Neural cell (in vitro differentiated cells): Measurements from ENCODE around the gene DIDO1. TPM values are rescaled to one million over a fixed set of nuclear protein-coding genes. Genes with fewer than 3 reads are reported as not detected.

Experiments
- H2AFZ ChIP-seq: fragments of 200-600, 300-800 bp; sonication (generic), shearing (Covaris generic); 2 replicates; pipeline ENCODE4 v1.6.0; 2014; ENCODE audit warnings: low read depth, mild to moderate bottlenecking, antibody characterized with exemption, low read length, moderate library complexity
- H3F3A ChIP-seq: fragments of 200-600 bp; shearing (Covaris generic); 2 replicates; pipeline ENCODE4 v1.6.1; 2016; ENCODE audit warnings: mild to moderate bottlenecking, moderate library complexity, mixed read lengths, antibody characterized with exemption, low read length; ENCODE audit not compliant: insufficient read depth, poor library complexity, severe bottlenecking
- H3K27ac ChIP-seq: fragments of 200-600, 300-800 bp; sonication (generic), shearing (Covaris generic); 2 replicates; pipeline ENCODE4 v1.5.1; 2014; ENCODE audit warnings: mild to moderate bottlenecking, low read length, moderate library complexity
- H3K27me3 ChIP-seq: fragments of 300-800, 200-600 bp; sonication (generic), shearing (Covaris generic); 2 replicates; pipeline ENCODE4 v1.6.0; 2014; ENCODE audit warnings: mild to moderate bottlenecking, low read depth, low read length, moderate library complexity; ENCODE audit not compliant: insufficient read depth
- H3K36me3 ChIP-seq: fragments of 300-800, 200-600 bp; sonication (generic), shearing (Covaris generic); 2 replicates; pipeline ENCODE4 v1.5.1; 2014; ENCODE audit warnings: mild to moderate bottlenecking, antibody characterized with exemption, low read length, moderate library complexity; ENCODE audit not compliant: insufficient read depth
- H3K4me2 ChIP-seq: fragments of 300-800, 200-600 bp; sonication (generic), shearing (Covaris generic); 2 replicates; pipeline ENCODE4 v1.6.0; 2014; ENCODE audit warnings: mild to moderate bottlenecking, low read length
- H3K4me3 ChIP-seq: fragments of 300-800, 200-600 bp; sonication (generic), shearing (Covaris generic); 2 replicates; pipeline ENCODE4 v1.5.1; 2014; ENCODE audit warnings: mild to moderate bottlenecking, low read length, moderate library complexity
- H3K79me2 ChIP-seq: fragments of 200-600 bp; shearing (Covaris generic); replicated peaks from 2 replicates; pipeline ENCODE4 v1.6.0; 2014; ENCODE audit warnings: mild to moderate bottlenecking, low read length, moderate library complexity; ENCODE audit not compliant: insufficient read depth
- H3K9ac ChIP-seq: fragments of 300-800, 200-600 bp; sonication (generic), shearing (Covaris generic); 2 replicates; pipeline ENCODE4 v1.6.1; 2016; ENCODE audit warnings: mild to moderate bottlenecking, low read length, mixed read lengths
- H3K9me2 ChIP-seq: fragments of 200-600 bp; shearing (Covaris generic); 2 replicates; pipeline ENCODE4 v1.6.1; 2016; ENCODE audit warnings: mild to moderate bottlenecking, low read length, mixed read lengths; ENCODE audit not compliant: insufficient read depth
- H3K9me3 ChIP-seq: fragments of 200-600, 300-800 bp; sonication (generic), shearing (Covaris generic); 2 replicates; pipeline ENCODE4 v1.6.1; 2016; ENCODE audit warnings: mild to moderate bottlenecking, mixed run types, low read length, moderate library complexity, mixed read lengths
- H4K20me1 ChIP-seq: fragments of 200-600 bp; shearing (Covaris generic); 2 replicates; pipeline ENCODE4 v1.6.1; 2016; ENCODE audit warnings: mild to moderate bottlenecking, mixed run types; ENCODE audit not compliant: insufficient read depth
- CTCF ChIP-seq: fragments of 450-650 bp; IDR thresholded peaks from 2 replicates; pipeline ENCODE4 v1.5.1; 2014; ENCODE audit warnings: antibody characterized with exemption, mild to moderate bottlenecking, moderate library complexity; ENCODE audit not compliant: poor library complexity, severe bottlenecking
- EP300 ChIP-seq: fragments of 450-650 bp; conservative IDR thresholded peaks from 2 replicates; pipeline ENCODE4 v1.6.1; 2014; ENCODE audit warnings: antibody characterized with exemption, mild to moderate bottlenecking, moderate library complexity; ENCODE audit not compliant: poor library complexity, severe bottlenecking
- EZH2 ChIP-seq: fragments of 200-600, 300-800 bp; shearing (Covaris generic), sonication (generic); IDR thresholded peaks from 2 replicates; pipeline ENCODE4 v1.6.1; 2014; ENCODE audit warnings: antibody characterized with exemption, low read length, borderline replicate concordance, mild to moderate bottlenecking; ENCODE audit not compliant: insufficient read depth, poor library complexity, severe bottlenecking
- MXI1 ChIP-seq: fragments of 450-650 bp; conservative IDR thresholded peaks from 2 replicates; pipeline ENCODE4 v1.6.1; 2014; ENCODE audit warnings: antibody characterized with exemption, mild to moderate bottlenecking; ENCODE audit not compliant: poor library complexity, severe bottlenecking
- POLR2AphosphoS5 ChIP-seq: IDR thresholded peaks from 2 replicates; pipeline ENCODE4 v1.6.1; 2012
- RAD21 ChIP-seq: fragments of 450-650 bp; conservative IDR thresholded peaks from 2 replicates; pipeline ENCODE4 v1.6.1; 2014; ENCODE audit warnings: antibody characterized with exemption, mild to moderate bottlenecking, moderate library complexity
- REST ChIP-seq: IDR thresholded peaks from 2 replicates; pipeline ENCODE4 v1.6.1; 2012; ENCODE audit warnings: borderline replicate concordance
- SMC3 ChIP-seq: fragments of 450-650 bp; conservative IDR thresholded peaks from 2 replicates; pipeline ENCODE4 v1.6.1; 2014; ENCODE audit warnings: antibody characterized with exemption, mild to moderate bottlenecking, moderate library complexity; ENCODE audit not compliant: poor library complexity
- TAF1 ChIP-seq: IDR thresholded peaks from 2 replicates; pipeline ENCODE4 v1.6.1; 2012; ENCODE audit warnings: low read depth
- polyA plus RNA-seq: library from polyadenylated mRNA; depleted of rRNA; stranded (reverse); fragments of >200 nt; gene quantifications from 2 replicates; pipeline ENCODE4 v1.2.3, GENCODE V29; 2014

The DIDO1 gene
- polyA plus RNA-seq, 1 donor from 2014 or later = 42.8 TPM

DNA sequence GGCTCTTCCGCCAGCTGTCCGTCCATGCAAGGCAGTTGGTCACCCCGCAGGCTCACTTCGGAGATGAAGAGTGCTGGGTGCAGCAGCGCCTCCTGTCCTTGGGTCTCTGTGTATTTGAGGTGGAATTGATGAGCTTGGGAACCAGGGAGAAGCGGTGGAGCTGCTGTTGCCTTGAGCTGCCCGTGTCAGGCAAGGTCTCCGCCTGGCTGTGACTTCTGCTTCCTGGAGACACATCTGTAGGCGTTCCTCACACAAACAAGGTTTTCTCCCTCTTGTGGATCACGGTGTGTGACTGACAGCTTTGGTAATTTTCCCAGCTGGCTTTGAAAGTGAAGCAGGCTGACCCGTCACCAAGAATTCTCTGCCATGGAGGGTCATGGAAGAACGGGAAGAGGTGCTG is 23.7 kb upstream of the DIDO1 start:
- TF ChIP-seq SMC3 = no peak
- H3K9ac ChIP-seq = no peak overlapping the region
- H3K9me2 ChIP-seq = no peaks in the 10 kb centered on the region
- no peak overlapping the region for H3K4me3 ChIP-seq
- H3K9me3 ChIP-seq = no peaks in the 10 kb centered on the region
- no peak overlapping the region for H3K4me2 ChIP-seq
- H4K20me1 ChIP-seq = no peaks in the 10 kb centered on the region
- peaks cover 10% of the 10 kb centered on the region for H3K36me3 ChIP-seq
- H3K27ac ChIP-seq = no peak overlapping the region
- H3K79me2 ChIP-seq = no peaks in the 10 kb centered on the region
- H2AFZ ChIP-seq = no peak overlapping the region
- no peaks in the 10 kb centered on the region for H3K27me3 ChIP-seq
- H3F3A ChIP-seq = no peaks in the 10 kb centered on the region

DNA sequence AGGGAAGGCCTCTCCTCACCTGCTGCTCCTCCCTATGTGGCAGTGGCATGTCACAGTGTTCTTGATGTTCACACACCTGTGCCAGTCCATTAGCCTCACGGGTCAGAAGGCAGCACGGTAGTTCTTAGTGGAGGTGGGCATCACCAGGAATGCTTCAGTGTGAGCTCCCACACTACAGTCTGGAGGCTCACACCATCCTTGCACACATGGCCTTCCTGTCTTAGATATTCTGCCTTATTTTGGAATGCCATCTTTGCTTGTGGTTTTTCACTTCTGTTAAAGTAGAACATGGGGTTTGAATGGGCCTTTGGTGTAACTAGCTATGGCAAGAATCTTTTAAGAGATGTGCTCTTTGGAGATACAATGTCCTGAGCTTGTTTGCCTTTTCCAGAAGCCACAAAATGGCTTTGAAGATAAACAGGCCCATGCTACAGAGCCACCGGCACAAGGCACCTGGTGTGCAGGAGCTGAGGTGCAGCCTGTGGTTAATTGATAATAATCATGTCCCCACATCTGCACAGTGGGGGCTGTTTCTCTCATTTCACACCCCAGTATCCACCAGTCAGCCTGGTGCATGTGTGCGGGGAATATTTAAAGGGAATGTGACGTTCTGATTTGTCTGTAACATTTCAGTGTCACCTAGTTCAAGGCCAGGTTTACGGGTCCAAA is 23.0 kb upstream of the DIDO1 start:
- Histone ChIP-seq H3K27ac (no peak overlapping the region), H3K9me2 (no peaks in the 10 kb centered on the region), H3K9me3 (no peaks in the 10 kb centered on the region), H3K79me2 (no peaks in the 10 kb centered on the region), H3K4me2 (no peak overlapping the region), H3F3A (no peaks in the 10 kb centered on the region), H4K20me1 (no peaks in the 10 kb centered on the region), H3K27me3 (no peaks in the 10 kb centered on the region), H3K4me3 (no peak overlapping the region), H3K36me3 (peaks cover 10% of the 10 kb centered on the region), H3K9ac (no peak overlapping the region), H2AFZ (no peak overlapping the region)
- TF ChIP-seq TAF1 (no peak), MXI1 (no peak), POLR2AphosphoS5 (no peak), EP300 (no peak), SMC3 (no peak), REST (no peak), EZH2 (no peak), RAD21 (no peak)

DNA sequence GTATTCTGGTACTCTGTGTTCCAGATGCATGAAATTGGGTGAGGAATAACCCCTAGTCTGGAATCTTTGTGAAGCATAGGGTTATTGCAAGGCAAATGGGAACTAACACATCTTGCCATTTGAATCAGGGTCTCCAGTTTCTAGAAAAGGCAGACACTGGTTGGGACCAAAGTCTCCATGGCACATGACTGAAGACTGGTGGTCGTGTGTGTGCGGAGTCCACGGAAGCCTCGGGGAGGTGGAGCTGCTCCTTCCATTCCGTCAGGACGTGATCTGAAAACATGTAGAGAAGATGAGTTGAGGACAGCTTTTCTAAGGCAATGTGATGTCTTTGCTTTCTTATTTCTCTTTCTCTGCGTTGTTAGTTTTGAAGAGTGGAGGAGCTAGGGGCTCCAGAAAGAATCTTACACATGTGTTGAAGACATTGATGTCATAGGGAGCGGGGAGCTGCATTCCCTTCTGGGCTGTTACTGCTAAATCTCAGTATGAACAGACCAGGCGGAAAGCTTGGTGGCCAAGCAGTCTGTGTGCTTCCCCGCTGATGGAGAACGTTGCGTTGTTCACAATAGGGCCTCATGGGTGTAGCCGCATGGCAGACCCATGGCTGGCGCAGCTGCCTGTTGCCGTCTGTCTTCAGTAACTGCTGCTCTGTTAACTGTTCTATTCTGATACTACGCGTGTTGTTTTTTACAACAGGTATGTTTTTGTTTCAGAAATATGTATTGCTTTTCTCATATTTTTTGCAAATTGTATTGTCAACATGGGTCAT is 21.4 kb upstream of the DIDO1 start:
- Histone ChIP-seq H3K79me2 (peaks cover 2% of the 10 kb centered on the region), H3F3A (no peaks in the 10 kb centered on the region), H3K36me3 (peaks cover 10% of the 10 kb centered on the region), H4K20me1 (no peaks in the 10 kb centered on the region), H3K9me2 (no peaks in the 10 kb centered on the region), H3K27me3 (no peaks in the 10 kb centered on the region), H3K4me2 (no peak overlapping the region), H3K4me3 (no peak overlapping the region), H3K9me3 (no peaks in the 10 kb centered on the region), H3K9ac (no peak overlapping the region), H3K27ac (no peak overlapping the region), H2AFZ (no peak overlapping the region)
- no peak for TF ChIP-seq MXI1
- TF ChIP-seq RAD21 = no peak
- TF ChIP-seq POLR2AphosphoS5 = no peak
- TF ChIP-seq TAF1 = no peak
- TF ChIP-seq SMC3 = no peak
- no peak for TF ChIP-seq CTCF
- TF ChIP-seq EP300 = no peak
- TF ChIP-seq EZH2 = no peak
- TF ChIP-seq REST = no peak
